SK-N-SH (cell line): ENCODE data around the gene ROPN1B.

ENCODE experiments used
- CTCF ChIP-seq: fragments of 200-600 bp; sonication (generic); IDR thresholded peaks from 2 replicates; pipeline ENCODE4 v1.6.1; 2017; ENCODE audit warnings: antibody characterized with exemption, mild to moderate bottlenecking, moderate library complexity
- EP300 ChIP-seq, 2 experiments: IDR thresholded peaks; 2 replicates each; pipeline versions ENCODE4 v1.4.0 to v1.6.1; 2012; ENCODE audit warnings: borderline replicate concordance in 1 of 2, low read depth in 1 of 2, low read length in 1 of 2
- EZH2phosphoT487 ChIP-seq: fragments of 200-600 bp; sonication (generic); IDR thresholded peaks from 2 replicates; pipeline ENCODE4 v1.6.1; 2017; ENCODE audit warnings: low read depth, mixed run types, mild to moderate bottlenecking, antibody characterized with exemption, moderate library complexity, borderline replicate concordance
- GATA2 ChIP-seq: sonication (generic); formaldehyde crosslinking; IDR thresholded peaks from 2 replicates; pipeline ENCODE4 v1.5.0; 2020; ENCODE audit warnings: mild to moderate bottlenecking, missing genetic modification reagents
- MAX ChIP-seq: IDR thresholded peaks from 2 replicates; pipeline ENCODE4 v1.4.0; 2012; ENCODE audit warnings: low read depth
- NRF1 ChIP-seq: IDR thresholded peaks from 2 replicates; pipeline ENCODE4 v1.6.1; 2012; ENCODE audit warnings: low read depth, mild to moderate bottlenecking, low read length
- RCOR1 ChIP-seq: fragments of 150-350 bp; IDR thresholded peaks from 2 replicates; pipeline ENCODE4 v1.6.1; 2017; ENCODE audit warnings: antibody characterized with exemption, low read length
- REST ChIP-seq: IDR thresholded peaks from 2 replicates; pipeline ENCODE4 v1.6.1; 2012; ENCODE audit warnings: mild to moderate bottlenecking, low read depth, low read length, moderate library complexity
- TAF1 ChIP-seq: IDR thresholded peaks from 2 replicates; pipeline ENCODE4 v1.6.1; 2012; ENCODE audit warnings: low read depth, mild to moderate bottlenecking, low read length, moderate library complexity, borderline replicate concordance
- USF2 ChIP-seq: fragments of 150-350 bp; IDR thresholded peaks from 2 replicates; pipeline ENCODE4 v1.6.1; 2017; ENCODE audit warnings: antibody characterized with exemption, low read length, low read depth, borderline replicate concordance

DNA sequence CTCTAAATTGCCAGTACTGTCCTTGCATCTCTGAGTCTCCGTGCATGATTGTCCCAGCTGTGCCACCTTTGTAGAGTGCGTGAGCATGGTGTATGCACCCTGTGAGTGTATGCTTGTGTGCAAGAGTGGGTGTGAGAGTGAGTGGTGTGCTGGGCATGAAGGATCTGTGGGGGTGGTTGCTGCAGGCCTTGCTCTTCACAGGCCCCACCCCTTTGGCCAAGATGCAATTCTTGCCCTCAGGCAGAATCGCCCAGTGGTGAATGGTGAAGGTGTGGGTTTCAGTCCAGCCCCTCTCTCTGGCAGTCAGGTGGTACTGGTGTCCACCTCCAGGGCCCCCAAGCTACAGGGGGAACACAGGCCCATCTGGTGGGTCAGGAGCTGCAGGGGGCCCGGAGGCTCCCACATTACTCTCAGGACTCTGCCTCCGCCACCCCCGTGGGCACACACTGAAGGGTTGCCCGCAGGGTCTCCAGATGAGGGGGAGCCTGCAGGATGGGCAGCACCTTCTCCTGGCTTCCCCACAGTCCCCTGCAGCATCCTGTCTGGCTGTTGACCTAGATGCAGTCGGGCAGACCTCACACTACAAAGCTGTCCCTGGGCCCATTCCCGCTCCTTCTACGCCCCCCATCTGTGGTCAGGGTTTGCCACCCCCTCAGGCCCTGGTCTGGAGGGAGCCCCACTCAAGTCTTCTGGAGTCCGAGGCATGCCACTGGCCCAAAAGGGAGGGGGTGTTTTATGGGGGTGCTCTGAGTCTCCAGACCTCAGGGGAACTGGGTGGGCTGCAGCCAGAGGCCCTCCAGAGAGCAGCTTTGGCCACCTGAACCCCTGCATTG is 8.3 kb upstream of the ROPN1B start:
- TF ChIP-seq TAF1 (no peak), RCOR1 (no peak), CTCF (no peak), USF2 (no peak), REST (no peak), EP300 (IDR thresholded peaks at IDR 0.05; ENCODE audit: borderline replicate concordance in 1 of 2, low read depth in 1 of 2, low read length in 1 of 2) (no peak), MAX (no peak), GATA2 (CRISPR knock-in tag) (no peak), NRF1 (no peak), EZH2phosphoT487 (no peak)
